Activated CD8-positive, alpha-beta memory T cell treated with anti-CD3 and anti-CD28 coated beads, Interleukin-2, amount 10 ng/mL, durations not matched to agents 7 days and 5 days (primary cell): Measurements from ENCODE around the gene PGD. TPM values are rescaled to one million over a fixed set of nuclear protein-coding genes. Genes with fewer than 3 reads are reported as not detected.
A peak's percentile ranks its signal among the peaks of the same experiment; 100 is the strongest.
"Not testable (repeated sequence)": the region's sequence is repeated elsewhere in the genome, so short reads cannot be mapped to it uniquely, and the experiment has no call there.

Experiments used
- ATAC-seq: fragments of 150-1000 bp; cut with Tn5 transposase; one replicate; pipeline ENCODE4 v1.10.0; 2021; ENCODE audit warnings: moderate library complexity
- CTCF ChIA-PET: fragments of 350-600 bp; sonication (Branson Sonifier 250); formaldehyde crosslinking; loops from one replicate; lab custom pipeline; 2021; ENCODE audit warnings: antibody characterized with exemption; lab: Charles Lee
- DNase-seq: peaks from one replicate; pipeline ENCODE4 v3.0.0-alpha.2; 2020
- H3K27ac Mint-ChIP-seq: one replicate; pipeline ENCODE4 v1.8.0; 2021; ENCODE audit warnings: mild to moderate bottlenecking, mixed read lengths
- H3K27me3 Mint-ChIP-seq: one replicate; pipeline ENCODE4 v1.8.0; 2021; ENCODE audit warnings: mixed read lengths
- H3K36me3 Mint-ChIP-seq: one replicate; pipeline ENCODE4 v1.8.0; 2021; ENCODE audit warnings: mild to moderate bottlenecking, mixed read lengths
- H3K4me1 Mint-ChIP-seq: one replicate; pipeline ENCODE4 v1.8.0; 2021; ENCODE audit warnings: mixed read lengths
- H3K4me3 Mint-ChIP-seq: one replicate; pipeline ENCODE4 v1.8.0; 2021; ENCODE audit warnings: mild to moderate bottlenecking, moderate library complexity, mixed read lengths
- H3K9me3 Mint-ChIP-seq: one replicate; pipeline ENCODE4 v1.8.0; 2022; ENCODE audit warnings: low read depth, mixed read lengths
- total RNA-seq, 2 experiments: library from RNA; stranded (reverse); gene quantifications; one replicate each; pipeline ENCODE4 v1.2.3, GENCODE V29; 2021

PGD gene
- total RNA-seq, 2 experiments from 2014 or later: 74.9 to 128 TPM

DNA sequence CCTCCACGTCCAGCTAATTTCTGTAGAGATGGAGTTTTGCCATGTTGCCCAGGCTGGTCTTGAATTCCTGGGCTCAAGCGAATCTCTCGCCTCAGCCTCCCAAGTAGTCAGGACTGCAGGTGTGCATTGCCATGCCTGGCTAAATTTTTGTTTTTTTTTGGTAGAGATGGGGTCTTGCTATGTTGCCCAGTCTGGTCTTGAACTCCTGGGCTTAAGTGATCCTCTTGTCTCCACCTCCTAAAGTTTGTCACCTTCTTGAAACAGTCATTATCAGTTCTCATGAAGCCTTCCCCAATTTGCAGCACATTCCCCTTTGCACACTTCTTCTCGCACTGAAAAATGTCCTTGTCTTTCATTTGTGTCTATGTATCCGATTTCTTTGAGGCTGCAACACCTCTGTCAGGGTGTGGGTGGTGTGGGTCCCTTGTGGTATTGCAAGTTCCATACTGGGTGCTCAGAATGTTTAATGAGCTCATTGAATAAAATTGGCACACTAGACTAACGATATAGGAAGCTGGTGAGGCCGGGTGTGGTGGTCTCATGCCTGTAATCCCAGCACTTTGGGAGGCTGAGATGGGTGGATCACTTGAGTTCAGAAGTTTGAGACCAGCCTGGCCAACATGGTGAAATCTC, 48.0 kb downstream of the PGD start:
- Mint-ChIP-seq H3K27ac (no peak overlapping the region), H3K27me3 (no peaks in the 10 kb centered on the region), H3K4me1 (peaks cover 5% of the 10 kb centered on the region), H3K36me3 (peaks cover 4% of the 10 kb centered on the region), H3K9me3 (no peaks in the 10 kb centered on the region), H3K4me3 (no peak overlapping the region)
- CTCF ChIA-PET: interaction anchor here (0.9 to 1.0 kb wide), 2 partner anchors 10 to 47 kb away, joined by 3 read pairs; no protein-coding TSS in a partner anchor
- DNase-seq (no peak), ATAC-seq (no peak)

DNA sequence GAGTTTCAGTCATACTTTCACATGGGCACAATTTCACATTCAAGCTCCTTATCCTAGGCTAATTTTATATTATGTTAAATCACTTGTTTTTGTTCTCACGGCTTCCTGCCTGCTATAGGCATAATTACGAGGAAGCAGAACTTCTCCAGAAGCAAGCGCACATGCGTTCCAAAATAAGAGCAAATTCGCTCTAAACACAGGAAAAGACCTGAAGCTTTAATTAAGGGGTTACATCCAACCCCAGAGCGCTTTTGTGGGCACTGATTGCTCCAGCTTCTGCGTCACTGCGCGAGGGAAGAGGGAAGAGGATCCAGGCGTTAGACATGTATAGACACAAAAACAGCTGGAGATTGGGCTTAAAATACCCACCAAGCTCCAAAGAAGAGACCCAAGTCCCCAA, 50.9 kb downstream of the PGD start, which contains the start of gene CORT:
TSS of gene CORT (plus strand) at position 281 of the 400 bp plus-strand sequence. CDS start 193 bp downstream, outside the sequence.
- DNase-seq: no peak
- peaks cover 4% of the 10 kb centered on the region for H3K36me3 Mint-ChIP-seq

DNA sequence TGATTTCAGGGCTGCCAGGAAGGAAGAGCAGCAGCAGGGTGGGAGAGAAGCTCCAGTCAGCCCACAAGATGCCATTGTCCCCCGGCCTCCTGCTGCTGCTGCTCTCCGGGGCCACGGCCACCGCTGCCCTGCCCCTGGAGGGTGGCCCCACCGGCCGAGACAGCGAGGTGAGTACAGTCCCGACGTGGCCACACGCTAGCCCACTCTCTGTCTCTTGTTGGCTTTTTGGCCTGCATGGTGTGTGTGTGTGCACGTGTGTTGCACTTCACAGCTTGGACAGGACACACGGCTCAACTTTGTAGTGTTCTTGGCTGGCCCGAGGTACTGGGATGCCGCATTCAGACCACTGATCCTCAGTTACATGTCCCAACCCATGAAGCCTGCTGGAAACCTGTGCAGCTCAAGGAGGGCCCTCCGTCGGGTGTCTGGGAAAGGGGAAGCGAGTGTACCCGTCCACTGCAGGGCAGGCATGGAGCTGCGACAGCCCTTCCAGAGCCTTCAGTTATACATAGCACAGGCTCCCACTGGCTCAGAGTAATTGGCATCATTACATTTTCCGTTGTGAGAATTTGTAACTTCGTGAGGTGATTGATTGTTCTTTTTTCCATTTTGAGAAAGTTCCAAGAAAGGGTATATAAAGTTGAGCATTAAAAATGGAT, 51.4 kb downstream of the PGD start:
- Mint-ChIP-seq H3K27ac (no peak overlapping the region), H3K4me1 (peaks cover 2% of the 10 kb centered on the region), H3K4me3 (no peak overlapping the region), H3K27me3 (no peaks in the 10 kb centered on the region), H3K36me3 (peaks cover 4% of the 10 kb centered on the region), H3K9me3 (no peaks in the 10 kb centered on the region)
- DNase-seq (no peak), ATAC-seq (no peak)
- CTCF ChIA-PET: interaction anchor here (1.2 kb wide), 1 partner anchor 44 kb away, joined by 3 read pairs; no protein-coding TSS in a partner anchor

More for the DNA sequence above, 50.9 kb downstream of the PGD start, which contains the start of gene CORT:
- H3K9me3 Mint-ChIP-seq: no peaks in the 10 kb centered on the region
- no peak within 1 kb of the TSS for H3K27ac Mint-ChIP-seq
- CTCF ChIA-PET: interaction anchor here (1.2 kb wide), 1 partner anchor 44 kb away, joined by 3 read pairs; no protein-coding TSS in a partner anchor
- H3K4me3 Mint-ChIP-seq: no peak within 1 kb of the TSS
- peaks cover 2% of the 10 kb centered on the region for H3K4me1 Mint-ChIP-seq
- H3K27me3 Mint-ChIP-seq: no peaks in the 10 kb centered on the region
- no peak for ATAC-seq

DNA sequence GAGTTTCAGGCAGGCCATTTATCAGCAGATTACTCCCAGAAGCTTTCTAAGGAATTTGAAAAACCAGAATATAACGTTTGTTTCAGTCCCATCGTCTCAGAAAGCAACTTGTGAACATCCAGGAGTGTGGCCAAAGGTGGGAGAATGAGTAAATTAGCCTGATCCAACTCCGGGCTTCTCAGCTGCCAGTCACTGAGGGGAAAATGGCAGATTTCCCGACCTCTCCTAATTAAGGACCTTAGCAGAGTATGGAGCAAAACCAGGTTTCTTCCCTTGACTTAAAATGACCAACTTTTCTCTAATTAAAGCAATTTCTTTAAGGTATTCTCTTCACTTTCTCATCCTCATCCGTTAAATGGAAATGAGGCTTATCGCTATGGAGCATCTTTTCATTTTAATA, 52.0 kb downstream of the PGD start:
- DNase-seq (no peak), ATAC-seq (no peak)
- no peaks in the 10 kb centered on the region for H3K27me3 Mint-ChIP-seq
- CTCF ChIA-PET: no interaction called here
- H3K27ac Mint-ChIP-seq: no peak overlapping the region
- no peak overlapping the region for H3K4me3 Mint-ChIP-seq
- no peaks in the 10 kb centered on the region for H3K9me3 Mint-ChIP-seq
- H3K4me1 Mint-ChIP-seq: peaks cover 2% of the 10 kb centered on the region
- peaks cover 4% of the 10 kb centered on the region for H3K36me3 Mint-ChIP-seq

DNA sequence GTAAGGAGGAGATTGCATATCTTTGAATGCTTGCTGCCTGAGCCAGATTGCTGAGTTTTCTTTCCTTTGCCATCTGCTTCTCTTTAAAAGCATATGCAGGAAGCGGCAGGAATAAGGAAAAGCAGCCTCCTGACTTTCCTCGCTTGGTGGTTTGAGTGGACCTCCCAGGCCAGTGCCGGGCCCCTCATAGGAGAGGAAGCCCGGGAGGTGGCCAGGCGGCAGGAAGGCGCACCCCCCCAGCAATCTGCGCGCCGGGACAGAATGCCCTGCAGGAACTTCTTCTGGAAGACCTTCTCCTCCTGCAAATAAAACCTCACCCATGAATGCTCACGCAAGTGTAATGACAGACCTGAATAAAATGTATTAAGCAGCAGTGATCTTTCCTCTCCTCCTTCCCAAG, 52.4 kb downstream of the PGD start:
- CTCF ChIA-PET: interaction anchor here (1.2 to 3.7 kb wide), 3 partner anchors 13 to 43 kb away, joined by 5 to 15 read pairs (median 5); partner anchors contain the start of gene CENPS
- H3K36me3 Mint-ChIP-seq: peaks cover 9% of the 10 kb centered on the region
- no peak overlapping the region for H3K27ac Mint-ChIP-seq

DNA sequence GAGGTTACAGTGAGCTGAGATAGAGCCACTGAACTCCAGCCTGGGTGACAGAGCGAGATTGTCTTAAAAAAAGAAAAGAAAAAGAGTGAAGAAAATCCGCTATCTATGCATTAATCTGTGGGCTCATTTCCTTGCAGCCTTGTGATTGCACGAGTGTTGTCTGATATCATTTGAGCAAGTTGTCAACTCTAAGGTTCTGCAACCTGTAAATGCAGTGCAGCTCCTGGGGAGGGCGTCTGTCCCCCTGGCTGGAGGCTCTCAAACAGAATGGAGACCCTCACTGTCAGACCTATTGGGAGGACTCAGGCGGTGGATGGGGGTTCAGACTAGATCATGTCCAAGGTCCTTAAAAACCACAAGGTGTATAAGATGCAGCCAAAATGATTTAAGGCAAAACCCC, 57.2 kb downstream of the PGD start:
- CTCF ChIA-PET: interaction anchor here (0.6 to 1.7 kb wide), 5 partner anchors 9 to 244 kb away, joined by 3 to 6 read pairs (median 3); no protein-coding TSS in a partner anchor
- Mint-ChIP-seq H3K4me3 (no peak overlapping the region), H3K36me3 (peaks cover 20% of the 10 kb centered on the region), H3K27ac (no peak overlapping the region), H3K27me3 (no peaks in the 10 kb centered on the region), H3K9me3 (no peaks in the 10 kb centered on the region), H3K4me1 (peaks cover 9% of the 10 kb centered on the region)
- ATAC-seq (no peak), DNase-seq (no peak)

More for the DNA sequence above, 52.4 kb downstream of the PGD start:
- ATAC-seq (no peak), DNase-seq (no peak)
- H3K27me3 Mint-ChIP-seq: no peaks in the 10 kb centered on the region
- H3K4me3 Mint-ChIP-seq: no peak overlapping the region
- no peaks in the 10 kb centered on the region for H3K9me3 Mint-ChIP-seq
- H3K4me1 Mint-ChIP-seq: peaks cover 2% of the 10 kb centered on the region

DNA sequence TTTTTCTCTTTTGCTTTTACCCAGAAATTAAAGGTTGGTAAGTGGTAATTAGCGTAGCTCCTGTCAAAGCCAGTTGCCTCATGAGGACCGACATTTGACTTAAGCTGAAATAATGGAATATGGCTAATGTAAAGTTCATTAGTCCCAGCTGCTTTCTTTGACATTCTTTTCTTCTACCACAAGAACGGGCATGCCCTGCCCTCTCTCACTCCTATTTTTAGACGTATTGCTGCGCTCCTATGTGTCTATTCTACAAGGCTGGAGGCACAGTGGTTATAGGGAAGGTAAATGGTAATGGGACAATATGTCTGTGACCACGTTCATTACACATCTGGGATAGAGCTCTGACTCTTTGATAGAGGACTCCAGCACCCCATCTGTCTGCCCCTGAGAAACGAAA, 57.8 kb downstream of the PGD start:
- H3K4me1 Mint-ChIP-seq: peaks cover 9% of the 10 kb centered on the region
- H3K27ac Mint-ChIP-seq: no peak overlapping the region
- H3K4me3 Mint-ChIP-seq: no peak overlapping the region
- no peaks in the 10 kb centered on the region for H3K9me3 Mint-ChIP-seq
- ATAC-seq (no peak), DNase-seq (no peak)
- no peaks in the 10 kb centered on the region for H3K27me3 Mint-ChIP-seq
- CTCF ChIA-PET: interaction anchor here (0.6 to 1.7 kb wide), 5 partner anchors 10 to 245 kb away, joined by 3 to 6 read pairs (median 3); no protein-coding TSS in a partner anchor
- H3K36me3 Mint-ChIP-seq: peaks cover 26% of the 10 kb centered on the region

DNA sequence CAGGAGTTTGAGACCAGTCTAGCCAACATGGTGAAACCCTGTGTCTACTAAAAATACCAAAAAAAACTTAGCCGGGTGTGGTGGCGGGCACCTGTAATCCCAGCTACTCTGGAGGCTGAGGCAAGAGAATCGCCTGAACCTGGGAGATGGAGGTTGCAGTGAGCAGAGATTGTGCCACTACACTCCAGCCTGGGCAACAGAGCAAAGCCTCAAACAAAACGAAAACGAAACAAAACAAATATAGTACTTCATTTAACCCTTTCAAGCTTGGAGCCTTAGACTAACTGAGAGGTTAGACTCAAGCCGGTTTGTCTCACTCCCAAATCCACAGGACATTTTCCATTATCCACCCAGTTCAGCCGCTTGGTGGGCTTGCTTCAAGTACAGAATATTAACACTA, 58.6 kb downstream of the PGD start:
- ATAC-seq: peak; percentile 33
- peak overlapping the region; percentile 14 for H3K27ac Mint-ChIP-seq
- H3K27me3 Mint-ChIP-seq, H3K4me3 Mint-ChIP-seq, H3K9me3 Mint-ChIP-seq, DNase-seq, H3K4me1 Mint-ChIP-seq: not testable (repeated sequence)
- CTCF ChIA-PET: interaction anchor here (0.7 to 1.3 kb wide), 3 partner anchors 13 to 48 kb away, joined by 3 to 5 read pairs (median 3); no protein-coding TSS in a partner anchor
- peaks cover 30% of the 10 kb centered on the region for H3K36me3 Mint-ChIP-seq

DNA sequence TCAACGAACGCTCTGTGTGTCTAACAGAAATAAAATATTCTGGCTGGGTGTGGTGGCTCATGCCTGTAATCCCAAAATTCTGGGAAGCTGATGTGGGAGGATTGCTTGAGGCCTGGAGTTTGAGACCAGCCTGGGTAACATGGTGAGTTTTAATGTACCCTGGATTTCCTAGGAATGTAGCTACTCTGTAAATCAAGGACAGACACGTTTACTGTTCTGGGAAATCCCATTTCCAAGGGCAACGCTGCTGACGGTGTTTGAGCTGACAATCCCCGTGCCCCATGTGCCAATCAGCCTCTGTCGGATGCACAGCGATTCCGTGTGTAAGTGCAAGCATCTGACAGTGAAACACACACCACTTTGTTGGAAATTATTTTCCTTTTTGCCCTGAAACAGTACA, 59.0 kb downstream of the PGD start:
- Mint-ChIP-seq H3K4me3 (no peak overlapping the region), H3K27ac (peak overlapping the region; percentile 52), H3K4me1 (peaks cover 9% of the 10 kb centered on the region), H3K36me3 (peaks cover 31% of the 10 kb centered on the region), H3K27me3 (no peaks in the 10 kb centered on the region), H3K9me3 (no peaks in the 10 kb centered on the region)
- CTCF ChIA-PET: interaction anchor here (0.7 to 0.9 kb wide), 3 partner anchors 27 to 48 kb away, joined by 3 to 6 read pairs (median 5); no protein-coding TSS in a partner anchor
- ATAC-seq (no peak), DNase-seq (no peak)

DNA sequence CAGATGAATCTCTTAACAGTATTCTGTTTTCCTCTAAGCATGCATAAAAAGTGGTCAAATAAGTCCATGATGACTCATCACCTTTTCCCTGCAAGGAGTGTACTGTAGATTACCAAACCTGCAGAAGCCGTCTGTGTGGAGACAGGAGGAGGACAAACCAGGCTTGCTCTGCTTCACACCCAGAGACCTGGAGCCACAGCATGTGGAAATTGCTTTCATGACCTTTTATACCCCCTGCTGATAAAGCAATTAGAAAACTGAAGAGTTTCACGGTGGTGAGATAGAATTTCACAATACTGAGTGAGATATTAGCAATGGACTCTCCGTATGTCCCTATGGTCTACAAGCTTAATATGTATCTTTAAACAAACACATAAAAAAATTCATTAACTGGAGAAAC, 60.3 kb downstream of the PGD start:
- CTCF ChIA-PET: interaction anchor here (0.7 kb wide), 1 partner anchor 52 kb away, joined by 3 read pairs; no protein-coding TSS in a partner anchor
- H3K4me1 Mint-ChIP-seq: peaks cover 9% of the 10 kb centered on the region
- ATAC-seq: no peak

DNA sequence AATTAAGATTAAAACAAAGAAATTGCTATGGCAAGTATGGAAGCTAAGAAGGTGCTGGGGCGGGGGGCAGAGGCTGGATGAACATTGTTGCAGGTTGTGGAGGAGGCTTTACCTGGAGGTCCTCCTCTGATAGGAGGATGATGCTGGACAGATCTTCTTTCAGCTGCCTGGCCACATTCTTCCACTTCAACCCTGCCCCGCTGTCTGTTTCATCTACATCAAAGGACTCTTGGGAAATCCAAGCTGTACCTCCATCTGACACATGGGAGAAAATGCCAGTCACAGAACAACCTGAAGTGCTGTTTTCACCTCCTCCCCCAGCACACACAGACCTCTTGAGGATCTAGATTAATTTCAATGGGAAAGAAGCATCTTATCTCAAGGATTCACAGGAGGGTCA, 68.2 kb downstream of the PGD start:
- CTCF ChIA-PET: interaction anchor here (1.2 to 1.5 kb wide), 3 partner anchors 11 to 125 kb away, joined by 3 to 6 read pairs (median 4); partner anchors contain the start of gene CENPS
- Mint-ChIP-seq H3K27ac (no peak overlapping the region), H3K27me3 (no peaks in the 10 kb centered on the region), H3K36me3 (peaks cover 36% of the 10 kb centered on the region), H3K9me3 (no peaks in the 10 kb centered on the region), H3K4me3 (no peak overlapping the region), H3K4me1 (peaks cover 10% of the 10 kb centered on the region)
- ATAC-seq (no peak), DNase-seq (no peak)

More for the DNA sequence above, 60.3 kb downstream of the PGD start:
- Mint-ChIP-seq H3K36me3 (peaks cover 39% of the 10 kb centered on the region), H3K27ac (no peak overlapping the region), H3K9me3 (no peaks in the 10 kb centered on the region), H3K27me3 (no peaks in the 10 kb centered on the region), H3K4me3 (no peak overlapping the region)
- no peak for DNase-seq

DNA sequence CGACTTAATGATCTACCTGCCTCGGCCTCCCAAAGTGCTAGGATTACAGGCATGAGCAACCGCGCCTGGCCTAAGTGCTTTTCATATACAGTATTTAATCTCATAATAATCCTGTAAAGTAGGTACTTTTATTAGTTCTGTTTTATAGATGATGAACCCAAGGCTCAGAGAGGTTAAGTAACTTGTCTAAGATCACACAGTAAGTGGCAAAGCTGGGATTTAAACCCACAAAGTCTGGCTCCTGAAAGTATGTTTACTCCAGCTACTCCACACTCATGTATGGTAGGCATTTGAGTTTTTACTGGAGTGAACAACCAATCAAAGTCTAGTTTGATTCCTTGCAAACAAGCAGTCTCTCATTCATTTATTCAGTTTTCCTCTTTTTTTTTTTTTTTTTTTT, 71.2 kb downstream of the PGD start:
- peaks cover 19% of the 10 kb centered on the region for H3K36me3 Mint-ChIP-seq
- ATAC-seq: no peak

More for the DNA sequence above, 71.2 kb downstream of the PGD start:
- H3K27ac Mint-ChIP-seq: no peak overlapping the region
- H3K4me3 Mint-ChIP-seq: no peak overlapping the region
- peaks cover 28% of the 10 kb centered on the region for H3K4me1 Mint-ChIP-seq
- CTCF ChIA-PET: interaction anchor here (0.7 to 1.2 kb wide), 2 partner anchors 10 to 25 kb away, joined by 3 to 5 read pairs; no protein-coding TSS in a partner anchor
- no peak for DNase-seq
- H3K27me3 Mint-ChIP-seq: no peaks in the 10 kb centered on the region
- H3K9me3 Mint-ChIP-seq: no peaks in the 10 kb centered on the region
